ENCODE data around the gene YAP1.

- TF ChIP-seq CTCF (IDR thresholded peaks at IDR 0.05; ENCODE audit: low read depth, low read length, missing input control) = no peak
- TF ChIP-seq GABPA (IDR thresholded peaks at IDR 0.05 in 1 of 2, conservative IDR thresholded peaks at IDR 0.05 in 1 of 2) = no peak
- no peak for TF ChIP-seq RAD21 (IDR thresholded peaks at IDR 0.05)
- no peak for TF ChIP-seq MAX (IDR thresholded peaks at IDR 0.05)
- TF ChIP-seq TAF1 (conservative IDR thresholded peaks at IDR 0.05) = no peak
- no peak for TF ChIP-seq ATF3 (IDR thresholded peaks at IDR 0.05)
- no peak for TF ChIP-seq JUND (IDR thresholded peaks at IDR 0.05)
- TF ChIP-seq FOXA1 (IDR thresholded peaks at IDR 0.05) = no peak
- no peak for TF ChIP-seq REST (IDR thresholded peaks at IDR 0.05)
Observed at GRCh38 chr11:102223859-102224258, 113.6 kb downstream of the YAP1 start.

Measured in liver (tissue), 3 donors.